NCI-H69 (cell line): ENCODE results near the gene GHRH.

ENCODE experiments used
- DNase-seq: peaks from one replicate; lab custom pipeline; 2025; lab: John Stamatoyannopoulos, UW

The GHRH gene

GRCh38 chr20:37290158-37290810 is 28.7 kb upstream of the GHRH start:
- DNase-seq: no peak

GRCh38 chr20:37288091-37288490 is 26.5 kb upstream of the GHRH start:
- DNase-seq: no peak

- no peak for DNase-seq
Observed at GRCh38 chr20:37285664-37286374, 24.2 kb upstream of the GHRH start.

DNA sequence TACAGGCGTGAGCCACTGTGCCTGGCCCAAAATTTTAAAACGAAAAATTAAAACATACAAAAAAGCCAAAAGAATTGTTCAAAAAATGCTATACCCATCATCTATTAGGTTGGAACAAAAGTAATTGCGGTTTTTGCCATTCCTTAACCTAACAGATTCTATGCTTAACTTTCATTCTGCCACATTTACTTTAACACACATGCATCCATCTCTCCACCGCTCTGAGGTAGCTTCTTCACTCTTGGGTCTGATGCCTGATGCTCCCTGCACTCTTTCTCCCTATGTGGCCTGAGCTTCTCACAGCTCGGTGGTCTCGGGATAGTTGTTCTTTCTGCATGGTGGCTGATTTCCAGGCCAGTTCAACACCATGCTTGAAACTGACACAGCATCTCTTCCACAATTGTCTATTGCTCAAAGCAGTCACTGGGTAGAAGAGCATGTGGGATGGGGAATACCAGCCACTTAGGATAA is 23.1 kb upstream of the GHRH start:
- no peak for DNase-seq

DNA sequence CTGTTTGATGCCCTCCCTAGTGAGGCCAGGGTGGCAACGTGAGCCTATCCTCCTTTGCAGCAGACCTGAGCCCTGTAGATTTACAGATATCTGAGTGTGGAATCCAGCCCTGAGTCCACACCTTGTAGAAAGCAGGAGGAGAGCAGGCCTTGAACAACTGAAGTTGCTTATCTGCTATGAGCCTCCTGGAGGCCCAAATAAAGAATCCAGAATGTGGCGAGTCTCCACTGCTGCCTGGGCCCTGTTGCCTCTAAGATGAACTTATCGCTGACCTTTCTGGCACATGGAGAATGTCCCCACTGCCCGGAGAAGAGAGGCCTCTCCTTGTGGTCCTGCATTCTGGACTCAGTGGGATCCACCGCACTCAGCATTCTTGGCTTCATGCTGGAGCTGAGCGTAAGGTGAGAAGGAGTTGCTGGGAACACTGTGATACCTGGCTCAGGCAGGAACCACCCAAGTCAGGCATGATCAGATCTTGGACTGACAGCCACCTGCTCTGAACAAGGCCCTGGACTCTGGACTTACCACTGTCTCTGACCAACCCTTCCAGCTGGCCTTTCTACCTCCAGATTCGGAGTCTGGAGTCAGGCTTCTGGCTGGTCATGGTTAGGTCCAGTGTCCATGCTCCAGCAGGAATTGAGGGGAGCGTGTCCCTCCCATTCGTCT is 22.0 kb upstream of the GHRH start:
- no peak for DNase-seq

DNA sequence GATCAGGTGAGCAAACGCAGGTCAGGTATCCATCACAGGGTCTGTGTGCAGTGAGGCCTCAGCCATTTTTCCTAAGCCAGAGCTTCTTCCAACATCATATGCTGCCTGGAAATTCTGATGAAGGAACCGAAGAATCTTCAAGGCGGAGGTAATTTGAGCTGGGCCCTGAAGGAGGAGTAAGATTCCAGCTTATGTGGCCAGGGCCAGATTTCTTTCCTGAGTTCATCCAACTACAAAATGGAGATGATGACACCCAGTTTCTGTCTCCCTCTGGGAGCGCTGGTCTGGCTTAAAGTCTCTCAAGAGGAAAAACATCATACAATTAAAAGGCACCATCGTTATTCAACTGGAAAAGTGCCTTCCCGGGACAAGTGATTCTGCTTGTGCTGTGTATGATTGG is 20.9 kb upstream of the GHRH start:
- DNase-seq: no peak

DNA sequence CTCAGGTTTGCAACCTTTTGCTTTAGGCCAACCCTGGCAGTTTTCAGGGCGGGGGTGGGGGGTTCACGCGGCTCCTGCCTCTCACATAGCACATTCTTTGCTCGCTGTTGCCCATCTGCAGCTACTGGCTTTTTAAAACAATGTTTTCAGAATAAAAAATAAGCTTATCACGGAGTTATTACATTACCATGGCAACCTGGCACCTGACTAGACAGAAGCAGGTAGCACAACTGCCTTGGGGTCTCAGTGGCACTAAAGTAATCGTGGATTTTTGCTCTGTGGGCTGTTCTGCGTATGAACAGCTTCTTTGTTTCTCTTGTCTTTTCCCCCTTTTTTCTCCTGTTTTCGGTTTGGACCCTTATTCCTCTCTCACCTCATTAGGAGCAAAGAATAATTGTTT is 18.8 kb upstream of the GHRH start:
- no peak for DNase-seq

DNA sequence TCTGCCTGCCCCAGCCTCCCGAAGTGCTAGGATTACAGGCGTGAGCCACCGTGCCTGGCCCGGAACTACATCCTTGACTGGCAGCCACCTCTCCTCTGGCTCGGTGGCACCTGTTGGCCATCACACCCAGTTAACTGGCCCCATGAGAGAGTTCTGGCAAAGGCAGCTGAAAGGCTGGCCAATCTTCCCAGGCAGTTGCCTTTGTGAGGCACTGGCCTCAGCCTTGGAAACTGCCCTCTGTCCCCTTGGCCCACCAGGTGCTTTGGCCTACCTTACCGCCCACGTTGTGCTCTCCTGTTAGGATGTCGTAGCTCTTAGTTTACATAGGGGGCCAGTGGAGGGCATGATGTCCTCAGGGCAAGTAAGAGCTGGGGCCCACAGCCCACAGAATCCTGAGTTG is 18.2 kb upstream of the GHRH start:
- no peak for DNase-seq

DNA sequence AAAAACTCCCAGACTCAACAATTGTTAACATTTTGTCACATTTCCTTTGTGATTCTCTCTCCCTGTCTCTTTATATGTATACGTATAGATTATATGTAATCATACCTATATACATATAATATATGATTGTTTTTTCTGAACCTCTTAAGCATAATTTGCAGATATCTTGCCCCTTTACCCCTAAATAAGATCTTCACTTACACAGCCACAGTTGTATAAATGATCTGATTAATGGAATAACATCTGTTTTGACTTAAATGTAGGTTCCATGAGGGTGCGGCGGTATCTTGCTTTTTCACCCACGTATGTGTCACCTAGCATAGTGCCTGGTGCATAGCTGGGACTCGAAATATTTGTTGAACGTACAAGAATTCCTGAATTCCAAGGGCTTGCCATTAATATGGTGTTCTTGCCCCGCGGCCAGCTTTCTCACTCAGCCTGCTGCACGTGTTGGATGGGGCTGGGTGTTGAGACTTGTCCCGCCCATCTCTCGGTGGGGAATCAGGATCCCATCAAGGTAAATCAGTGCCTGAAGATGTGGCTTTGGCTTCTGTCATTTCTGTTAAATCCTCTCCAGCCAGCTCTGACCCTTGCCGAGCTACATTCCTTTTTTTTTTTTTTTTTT is 17.5 kb upstream of the GHRH start:
- no peak for DNase-seq

GRCh38 chr20:37277253-37277593 is 15.6 kb upstream of the GHRH start:
- no peak for DNase-seq

DNA sequence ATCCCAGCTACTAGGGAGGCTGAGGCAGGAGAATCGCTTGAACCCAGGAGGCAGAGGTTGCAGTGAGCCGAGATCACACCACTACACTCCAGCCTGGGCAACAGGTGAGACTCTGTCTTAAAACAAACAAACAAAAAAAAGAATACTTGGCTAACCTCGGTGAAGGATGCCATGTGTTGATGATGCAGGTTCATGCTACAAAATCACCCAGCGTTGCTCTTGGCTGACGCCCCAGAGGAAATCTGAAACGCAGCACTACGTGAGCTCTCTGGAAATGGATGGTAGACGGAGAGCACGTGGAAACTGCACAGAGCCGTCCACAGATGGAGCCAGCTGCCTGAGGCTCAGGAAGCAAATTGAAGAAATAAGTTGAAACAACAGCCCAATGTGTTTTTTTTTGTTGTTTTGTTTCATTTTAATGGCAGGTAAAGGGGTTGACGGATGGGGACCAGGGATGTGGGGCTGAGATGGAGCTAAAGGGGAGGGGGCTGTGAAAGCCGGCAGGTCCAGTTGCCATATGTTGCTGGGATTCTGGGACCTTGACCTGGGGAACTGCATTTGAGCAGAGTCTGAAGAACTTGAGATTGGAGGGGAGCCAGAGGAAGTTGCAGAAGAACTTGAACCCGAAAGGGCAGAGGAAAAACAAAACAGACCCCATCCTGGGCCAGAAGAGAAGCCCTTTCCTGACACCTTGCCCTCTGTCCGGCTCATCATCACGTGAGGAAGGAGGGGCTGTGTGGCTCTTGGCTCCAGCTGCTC is 15.1 kb upstream of the GHRH start:
- DNase-seq: peak; percentile 69

GRCh38 chr20:37274851-37275524 is 13.4 kb upstream of the GHRH start:
- DNase-seq: no peak

GRCh38 chr20:37273988-37274387 is 12.4 kb upstream of the GHRH start:
- DNase-seq: no peak

DNA sequence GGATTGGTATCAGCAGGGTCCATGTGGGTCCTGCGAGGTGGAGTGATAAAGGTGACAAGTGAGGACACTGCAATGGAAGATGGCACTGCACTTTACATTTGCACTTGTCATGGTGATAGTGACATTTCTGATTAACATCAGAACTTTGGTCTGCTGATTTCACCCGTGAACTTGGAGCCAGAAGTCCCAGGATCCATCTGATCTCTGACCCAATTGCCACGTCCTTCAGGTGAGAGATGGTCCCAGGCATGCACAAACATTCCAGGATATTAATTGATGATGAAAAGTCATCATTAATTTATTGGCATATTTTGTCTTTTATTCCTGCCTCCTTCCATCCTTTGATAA is 9.8 kb upstream of the GHRH start:
- DNase-seq: no peak

DNA sequence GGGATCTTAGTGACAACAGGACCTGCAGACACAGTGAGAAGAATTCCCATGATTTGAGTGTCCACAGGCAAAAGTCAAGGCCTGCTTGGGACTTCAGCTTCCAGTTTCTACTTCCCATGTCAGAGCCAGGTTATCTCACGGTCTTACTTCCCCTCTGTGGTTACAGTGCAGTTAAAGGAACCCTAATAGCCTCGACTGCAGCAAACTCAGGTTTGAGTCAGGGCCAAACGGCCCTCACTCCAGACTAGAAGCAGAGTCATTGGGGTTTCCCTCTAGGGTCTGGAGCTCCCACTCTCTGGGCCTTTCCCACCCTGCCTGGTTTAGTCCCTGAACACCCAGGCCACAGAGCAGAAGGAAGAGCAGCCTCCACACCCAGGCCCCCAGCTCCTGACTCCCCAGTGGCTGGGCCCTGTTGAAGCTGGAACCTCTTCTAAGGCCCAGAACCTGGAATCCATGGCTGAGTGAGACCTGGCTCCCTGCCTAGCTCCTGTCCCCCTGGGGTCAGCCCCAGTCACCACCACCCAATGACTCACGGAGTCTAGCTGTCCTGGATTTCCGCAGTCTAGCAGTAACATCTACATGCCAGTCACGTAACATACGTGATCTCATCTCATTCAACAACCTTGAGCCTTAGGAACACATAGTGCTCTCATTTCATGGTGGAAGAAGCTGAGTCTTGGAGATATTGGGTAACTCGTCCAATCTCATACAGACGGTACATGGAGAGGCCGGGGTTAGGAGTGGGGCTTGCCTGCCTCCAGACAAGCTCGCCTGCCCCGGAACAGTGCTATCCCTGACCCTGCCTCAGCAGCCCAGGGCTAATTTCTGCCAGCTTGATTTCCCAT is 9.2 kb upstream of the GHRH start:
- DNase-seq: no peak

GRCh38 chr20:37267667-37268313 is 6.2 kb upstream of the GHRH start:
- DNase-seq: no peak

GRCh38 chr20:37266940-37267666 is 5.5 kb upstream of the GHRH start:
- no peak for DNase-seq

GRCh38 chr20:37265152-37265551 is 3.5 kb upstream of the GHRH start:
- no peak for DNase-seq

- no peak for DNase-seq
Observed at GRCh38 chr20:37263686-37264085, 2.1 kb upstream of the GHRH start.

- DNase-seq: peak; percentile 61
Observed at GRCh38 chr20:37262505-37262904, 891 bp upstream of the GHRH start.
